ENCODE data around the gene WFDC1.

Gene WFDC1, protein sequence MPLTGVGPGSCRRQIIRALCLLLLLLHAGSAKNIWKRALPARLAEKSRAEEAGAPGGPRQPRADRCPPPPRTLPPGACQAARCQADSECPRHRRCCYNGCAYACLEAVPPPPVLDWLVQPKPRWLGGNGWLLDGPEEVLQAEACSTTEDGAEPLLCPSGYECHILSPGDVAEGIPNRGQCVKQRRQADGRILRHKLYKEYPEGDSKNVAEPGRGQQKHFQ

DNA sequence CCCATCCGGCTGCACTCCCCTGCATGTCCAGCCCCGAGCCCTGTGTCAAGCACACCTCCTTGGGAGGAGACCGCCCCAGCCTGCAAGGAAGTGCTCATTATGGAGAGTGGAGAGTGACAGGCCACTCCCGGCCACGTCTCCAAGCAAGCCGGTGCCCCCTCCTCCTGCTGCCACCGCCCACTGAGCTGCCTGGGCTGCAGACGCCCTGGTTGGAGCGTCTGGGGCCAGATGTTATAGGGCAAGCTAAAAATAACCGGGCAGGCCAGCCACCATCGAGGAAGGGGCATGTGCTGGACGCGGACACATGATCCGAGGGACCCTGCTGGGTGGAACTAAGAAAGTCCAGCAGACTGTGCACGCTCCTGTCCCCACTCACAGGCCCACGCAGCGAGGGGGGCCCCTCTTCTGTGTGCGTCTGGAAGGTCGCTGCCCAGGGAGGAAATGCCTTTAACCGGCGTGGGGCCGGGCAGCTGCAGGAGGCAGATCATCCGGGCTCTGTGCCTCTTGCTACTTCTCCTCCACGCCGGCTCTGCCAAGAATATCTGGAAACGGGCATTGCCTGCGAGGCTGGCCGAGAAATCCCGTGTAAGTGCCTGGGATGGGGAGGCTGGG, at the start of gene WFDC1:
TSS of gene WFDC1 (plus strand) at position 348 of the 612 bp plus-strand sequence. CDS start at position 442, 94 bp downstream.
- H3K4me3 ChIP-seq (ENCODE audit: low read length): peak within 1 kb of the TSS; percentile 53
- no peaks in the 10 kb centered on the region for H3K36me3 ChIP-seq (ENCODE audit: control insufficient read depth, insufficient read depth, low read length)
- H3K9ac ChIP-seq (ENCODE audit: low read length): no peak within 1 kb of the TSS
- H3K4me1 ChIP-seq (ENCODE audit: control insufficient read depth, insufficient read depth, low read length): peaks cover 25% of the 10 kb centered on the region
- H3K27ac ChIP-seq (ENCODE audit: low read depth, low read length): peak within 1 kb of the TSS; percentile 94
- peaks cover 2% of the 10 kb centered on the region for H3K27me3 ChIP-seq (ENCODE audit: control insufficient read depth, insufficient read depth, low read length)

DNA sequence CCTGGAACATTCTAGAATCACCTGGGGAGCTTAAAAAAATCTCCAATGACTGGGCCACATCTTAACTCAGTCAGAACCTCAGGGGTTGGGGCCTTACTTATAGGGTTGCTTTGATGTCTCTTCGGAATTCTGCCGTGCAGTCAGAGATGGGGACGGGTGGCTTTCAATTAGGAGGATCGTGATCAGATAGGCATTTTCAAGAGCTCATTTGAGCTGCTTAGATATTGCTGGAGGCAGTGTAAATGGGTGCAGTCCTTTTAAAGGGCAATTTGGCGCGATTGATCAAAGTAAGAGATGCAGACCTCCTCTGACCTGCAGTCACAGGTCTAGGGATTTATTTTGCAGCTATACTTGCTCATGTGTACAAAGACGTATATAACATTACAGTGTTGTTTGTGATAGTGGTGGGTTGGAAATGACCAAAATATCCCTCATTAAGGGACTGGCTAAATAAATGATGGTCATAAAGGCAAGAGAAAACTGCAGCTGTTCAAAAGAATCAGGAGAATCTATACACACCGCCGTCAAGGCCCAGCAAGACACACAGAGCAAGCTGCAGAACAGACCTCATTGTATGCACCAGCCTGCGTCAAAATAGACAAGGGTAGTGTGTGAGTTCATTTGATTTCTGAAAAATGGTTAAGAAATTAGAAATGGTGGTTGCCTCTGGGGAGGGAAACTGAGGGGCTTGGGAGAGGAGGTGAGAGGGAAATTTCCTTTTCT, 48.6 kb upstream of the WFDC1 start:
- no peaks in the 10 kb centered on the region for H3K4me1 ChIP-seq (ENCODE audit: control insufficient read depth, insufficient read depth, low read length)
- no peak overlapping the region for H3K27ac ChIP-seq (ENCODE audit: low read depth, low read length)
- no peaks in the 10 kb centered on the region for H3K36me3 ChIP-seq (ENCODE audit: control insufficient read depth, insufficient read depth, low read length)
- no peak overlapping the region for H3K4me3 ChIP-seq (ENCODE audit: low read length)
- H3K27me3 ChIP-seq (ENCODE audit: control insufficient read depth, insufficient read depth, low read length): no peaks in the 10 kb centered on the region
- no peak overlapping the region for H3K9ac ChIP-seq (ENCODE audit: low read length)

DNA sequence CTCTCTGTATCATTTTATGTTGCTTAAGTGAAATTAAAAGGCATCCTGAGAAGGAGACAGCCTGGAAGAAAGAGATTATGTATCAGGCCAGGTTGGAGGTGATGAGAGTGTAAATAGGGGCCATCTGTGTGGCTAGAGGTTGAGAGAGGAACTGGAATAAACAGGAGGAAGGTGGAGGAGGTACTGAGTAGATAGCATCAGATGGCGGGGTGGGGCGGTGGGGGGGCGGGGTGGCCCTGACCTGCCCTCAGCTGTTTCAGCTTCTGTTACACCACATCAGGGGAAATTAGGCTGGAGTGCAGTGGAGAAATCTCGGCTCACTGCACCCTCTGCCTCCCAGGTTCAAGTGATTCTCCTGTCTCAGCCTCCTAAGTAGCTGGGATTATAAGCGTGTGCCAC, 48.0 kb upstream of the WFDC1 start:
- Histone ChIP-seq H3K4me3 (ENCODE audit: low read length) (no peak overlapping the region), H3K27ac (ENCODE audit: low read depth, low read length) (no peak overlapping the region), H3K36me3 (ENCODE audit: control insufficient read depth, insufficient read depth, low read length) (no peaks in the 10 kb centered on the region), H3K4me1 (ENCODE audit: control insufficient read depth, insufficient read depth, low read length) (no peaks in the 10 kb centered on the region), H3K9ac (ENCODE audit: low read length) (no peak overlapping the region), H3K27me3 (ENCODE audit: control insufficient read depth, insufficient read depth, low read length) (no peaks in the 10 kb centered on the region)

DNA sequence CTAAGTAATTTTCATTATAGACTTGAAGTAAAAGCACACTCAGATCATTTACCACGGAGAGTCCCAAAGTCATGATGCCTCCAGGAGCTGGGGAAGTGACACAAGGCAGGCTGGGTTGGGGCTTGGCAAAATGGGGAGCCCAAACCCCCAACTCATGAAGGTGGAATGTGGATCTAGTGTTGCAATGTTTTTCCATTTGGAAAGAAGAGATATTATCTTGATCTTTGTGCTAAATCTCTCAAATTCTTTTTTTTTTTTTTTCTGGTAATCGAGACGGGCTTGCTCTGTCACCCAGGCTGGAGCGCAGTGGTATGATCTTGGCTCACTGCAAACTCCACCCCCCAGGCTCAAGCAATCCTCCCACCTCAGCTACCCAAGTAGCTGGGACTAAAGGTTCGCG, 47.3 kb upstream of the WFDC1 start:
- no peak overlapping the region for H3K4me3 ChIP-seq (ENCODE audit: low read length)
- H3K4me1 ChIP-seq (ENCODE audit: control insufficient read depth, insufficient read depth, low read length): no peaks in the 10 kb centered on the region
- H3K36me3 ChIP-seq (ENCODE audit: control insufficient read depth, insufficient read depth, low read length): no peaks in the 10 kb centered on the region
- no peak overlapping the region for H3K27ac ChIP-seq (ENCODE audit: low read depth, low read length)
- H3K27me3 ChIP-seq (ENCODE audit: control insufficient read depth, insufficient read depth, low read length): no peaks in the 10 kb centered on the region
- no peak overlapping the region for H3K9ac ChIP-seq (ENCODE audit: low read length)

DNA sequence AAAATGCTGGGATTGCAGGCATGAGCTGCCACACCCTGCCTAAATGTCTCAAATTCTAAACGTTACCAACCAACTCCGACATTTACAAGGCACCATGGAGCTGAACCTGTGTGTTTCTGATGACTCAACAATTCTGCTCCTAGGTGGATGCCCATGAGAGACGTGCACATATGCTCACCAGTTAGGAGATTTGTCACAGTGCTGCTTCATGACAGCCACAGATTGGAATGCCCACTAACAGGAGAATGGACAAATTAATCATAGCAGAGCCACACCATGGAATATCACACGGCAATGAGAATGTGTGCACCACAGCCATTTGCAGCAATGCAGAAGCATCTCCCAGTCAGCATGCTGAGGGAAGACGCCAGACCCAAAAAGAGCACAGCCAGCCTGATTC, 46.8 kb upstream of the WFDC1 start:
- H3K9ac ChIP-seq (ENCODE audit: low read length): no peak overlapping the region
- no peaks in the 10 kb centered on the region for H3K4me1 ChIP-seq (ENCODE audit: control insufficient read depth, insufficient read depth, low read length)
- no peaks in the 10 kb centered on the region for H3K36me3 ChIP-seq (ENCODE audit: control insufficient read depth, insufficient read depth, low read length)
- no peak overlapping the region for H3K27ac ChIP-seq (ENCODE audit: low read depth, low read length)
- H3K27me3 ChIP-seq (ENCODE audit: control insufficient read depth, insufficient read depth, low read length): no peaks in the 10 kb centered on the region
- no peak overlapping the region for H3K4me3 ChIP-seq (ENCODE audit: low read length)

DNA sequence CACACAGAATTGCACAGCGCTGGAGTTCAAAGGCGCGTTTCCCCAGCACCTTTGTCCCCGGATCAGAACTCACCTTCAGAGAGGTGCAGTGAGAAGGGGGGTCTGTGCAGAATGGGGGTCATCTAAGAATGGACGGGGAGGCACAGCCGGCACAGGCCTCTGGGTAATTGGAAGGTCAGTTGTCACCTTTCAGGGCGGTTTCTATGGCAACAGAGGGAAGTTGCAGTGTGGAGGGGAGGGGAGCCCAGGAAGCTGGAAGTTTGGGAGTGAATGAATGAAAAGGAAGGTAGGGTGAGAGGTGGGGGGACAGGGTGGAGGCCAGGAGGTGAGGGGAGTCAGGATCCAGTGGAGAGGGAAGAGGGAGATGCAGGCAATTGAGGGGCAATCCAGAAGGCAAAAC, 42.5 kb upstream of the WFDC1 start:
- Histone ChIP-seq H3K4me1 (ENCODE audit: control insufficient read depth, insufficient read depth, low read length) (no peaks in the 10 kb centered on the region), H3K4me3 (ENCODE audit: low read length) (no peak overlapping the region), H3K27ac (ENCODE audit: low read depth, low read length) (no peak overlapping the region), H3K27me3 (ENCODE audit: control insufficient read depth, insufficient read depth, low read length) (no peaks in the 10 kb centered on the region), H3K9ac (ENCODE audit: low read length) (no peak overlapping the region), H3K36me3 (ENCODE audit: control insufficient read depth, insufficient read depth, low read length) (no peaks in the 10 kb centered on the region)

DNA sequence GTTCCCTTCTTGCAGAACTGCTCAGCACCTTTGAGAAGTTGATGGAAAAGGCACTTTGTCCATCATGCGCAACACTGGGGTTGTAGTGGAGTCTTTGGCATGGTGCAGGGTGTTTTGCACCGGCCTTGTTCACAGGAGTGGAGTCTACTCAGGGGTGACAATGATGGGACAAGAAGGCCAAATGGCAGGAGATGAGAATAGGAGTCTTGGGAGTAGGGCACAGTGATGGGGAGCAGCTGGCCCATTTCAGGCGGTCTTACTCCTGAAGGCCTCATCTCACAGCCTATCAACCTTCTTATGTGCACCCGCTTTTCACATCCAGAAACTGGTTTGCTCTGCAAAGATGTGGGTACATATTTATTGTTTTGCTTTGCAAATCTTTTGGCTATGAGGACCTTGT, 41.5 kb upstream of the WFDC1 start:
- H3K4me3 ChIP-seq (ENCODE audit: low read length): no peak overlapping the region
- H3K36me3 ChIP-seq (ENCODE audit: control insufficient read depth, insufficient read depth, low read length): no peaks in the 10 kb centered on the region
- no peak overlapping the region for H3K27ac ChIP-seq (ENCODE audit: low read depth, low read length)
- no peaks in the 10 kb centered on the region for H3K4me1 ChIP-seq (ENCODE audit: control insufficient read depth, insufficient read depth, low read length)
- no peaks in the 10 kb centered on the region for H3K27me3 ChIP-seq (ENCODE audit: control insufficient read depth, insufficient read depth, low read length)
- no peak overlapping the region for H3K9ac ChIP-seq (ENCODE audit: low read length)

DNA sequence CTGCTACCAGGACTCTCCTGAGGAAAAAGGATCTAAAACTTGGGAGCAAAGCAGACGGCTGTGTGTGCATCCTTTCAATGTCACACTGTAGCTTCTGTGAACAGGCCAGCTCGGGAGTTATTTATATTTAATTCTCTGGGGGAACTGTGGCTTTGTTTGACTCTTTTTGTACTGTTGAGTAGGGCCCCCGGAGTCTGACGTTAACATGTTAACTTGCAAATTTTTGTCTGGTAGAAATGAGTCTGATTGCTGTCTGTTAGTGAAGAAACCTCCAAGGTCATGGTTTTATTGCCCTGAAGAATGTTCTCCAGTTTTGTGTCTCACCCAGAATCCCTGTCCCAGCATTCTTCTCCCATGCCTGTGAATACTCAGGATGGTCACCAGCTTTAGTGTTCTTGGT, 40.6 kb upstream of the WFDC1 start:
- no peaks in the 10 kb centered on the region for H3K4me1 ChIP-seq (ENCODE audit: control insufficient read depth, insufficient read depth, low read length)
- no peak overlapping the region for H3K4me3 ChIP-seq (ENCODE audit: low read length)
- H3K27me3 ChIP-seq (ENCODE audit: control insufficient read depth, insufficient read depth, low read length): no peaks in the 10 kb centered on the region
- no peak overlapping the region for H3K9ac ChIP-seq (ENCODE audit: low read length)
- H3K36me3 ChIP-seq (ENCODE audit: control insufficient read depth, insufficient read depth, low read length): no peaks in the 10 kb centered on the region
- no peak overlapping the region for H3K27ac ChIP-seq (ENCODE audit: low read depth, low read length)

DNA sequence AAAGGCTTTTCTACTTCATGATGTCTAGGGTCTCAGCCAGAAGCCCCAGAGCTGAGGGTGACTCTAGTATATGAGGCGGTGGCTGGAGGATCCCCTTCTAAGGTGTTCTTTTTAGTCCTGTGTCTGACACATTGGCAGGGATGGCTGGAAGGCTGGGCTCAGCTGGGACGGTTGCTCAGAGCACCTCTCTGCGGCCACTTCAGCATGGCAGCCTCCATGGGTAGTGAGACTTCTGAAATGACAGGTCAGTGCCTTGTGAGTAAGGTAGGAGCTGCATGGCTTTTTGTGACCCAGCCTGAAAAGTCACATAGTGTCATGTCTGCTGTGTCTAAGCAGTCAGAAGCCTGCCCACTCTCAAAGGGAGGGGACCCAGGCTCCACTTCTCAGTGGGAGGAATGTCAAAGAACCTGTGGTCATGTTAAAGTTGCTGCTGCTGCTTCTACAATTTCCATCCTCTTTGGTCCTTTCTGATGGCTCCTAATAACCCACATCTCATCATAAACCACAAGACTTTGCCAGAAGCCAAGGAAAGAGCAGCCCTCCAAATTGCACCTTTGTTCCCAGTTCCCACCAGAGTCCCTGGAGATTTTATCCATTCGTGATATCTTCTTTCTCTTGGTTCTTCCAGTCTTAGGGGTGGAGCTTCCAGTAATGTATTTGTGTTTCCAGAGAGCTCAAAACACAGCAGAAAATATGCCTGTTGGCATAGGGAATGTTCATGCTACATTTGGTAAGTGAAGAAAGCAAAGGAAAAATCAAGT, 39.4 kb upstream of the WFDC1 start:
- no peak overlapping the region for H3K9ac ChIP-seq (ENCODE audit: low read length)
- H3K4me1 ChIP-seq (ENCODE audit: control insufficient read depth, insufficient read depth, low read length): no peaks in the 10 kb centered on the region
- no peak overlapping the region for H3K4me3 ChIP-seq (ENCODE audit: low read length)
- no peaks in the 10 kb centered on the region for H3K27me3 ChIP-seq (ENCODE audit: control insufficient read depth, insufficient read depth, low read length)
- no peak overlapping the region for H3K27ac ChIP-seq (ENCODE audit: low read depth, low read length)
- H3K36me3 ChIP-seq (ENCODE audit: control insufficient read depth, insufficient read depth, low read length): no peaks in the 10 kb centered on the region

DNA sequence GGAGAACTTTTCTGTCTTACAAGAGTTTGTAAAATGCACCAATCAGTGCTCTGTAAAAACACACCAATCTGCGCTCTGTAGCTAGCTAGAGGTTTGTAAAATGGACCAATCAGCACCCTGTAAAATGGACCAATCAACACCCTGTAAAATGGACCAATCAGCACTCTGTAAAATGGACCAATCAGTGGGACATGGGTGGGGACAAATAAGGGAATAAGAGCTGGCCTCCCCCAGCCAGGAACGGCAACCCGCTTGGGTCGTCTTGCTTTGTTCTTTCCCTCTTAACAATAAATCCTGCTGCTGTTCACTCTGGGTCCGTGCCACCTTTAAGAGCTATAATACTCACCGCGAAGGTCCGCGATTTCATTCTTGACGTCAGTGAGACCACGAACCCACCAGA, 36.4 kb upstream of the WFDC1 start:
- no peaks in the 10 kb centered on the region for H3K36me3 ChIP-seq (ENCODE audit: control insufficient read depth, insufficient read depth, low read length)
- H3K4me1 ChIP-seq (ENCODE audit: control insufficient read depth, insufficient read depth, low read length): no peaks in the 10 kb centered on the region
- H3K9ac ChIP-seq (ENCODE audit: low read length): no peak overlapping the region
- no peak overlapping the region for H3K4me3 ChIP-seq (ENCODE audit: low read length)
- H3K27ac ChIP-seq (ENCODE audit: low read depth, low read length): no peak overlapping the region
- no peaks in the 10 kb centered on the region for H3K27me3 ChIP-seq (ENCODE audit: control insufficient read depth, insufficient read depth, low read length)

DNA sequence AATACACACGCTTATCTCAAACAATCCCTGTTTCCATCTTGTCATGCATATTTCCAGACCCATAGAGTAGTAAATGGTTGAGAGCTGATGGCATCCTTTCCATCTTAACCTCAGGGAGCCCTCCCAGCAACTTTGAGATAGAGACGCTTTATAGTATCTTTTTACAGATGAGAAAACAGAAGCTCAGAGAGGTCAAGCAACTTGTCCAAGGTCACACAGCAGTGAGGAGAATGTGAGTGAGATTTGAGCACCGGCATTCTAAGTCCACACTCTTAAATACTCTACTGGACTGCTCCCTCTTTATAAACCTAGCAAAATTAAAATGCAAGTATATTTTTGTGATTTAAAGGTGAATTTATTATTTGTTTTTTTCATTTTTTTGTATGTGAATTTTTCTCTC, 35.0 kb upstream of the WFDC1 start:
- no peak overlapping the region for H3K27ac ChIP-seq (ENCODE audit: low read depth, low read length)
- H3K9ac ChIP-seq (ENCODE audit: low read length): no peak overlapping the region
- H3K27me3 ChIP-seq (ENCODE audit: control insufficient read depth, insufficient read depth, low read length): no peaks in the 10 kb centered on the region
- no peak overlapping the region for H3K4me3 ChIP-seq (ENCODE audit: low read length)
- H3K4me1 ChIP-seq (ENCODE audit: control insufficient read depth, insufficient read depth, low read length): no peaks in the 10 kb centered on the region
- no peaks in the 10 kb centered on the region for H3K36me3 ChIP-seq (ENCODE audit: control insufficient read depth, insufficient read depth, low read length)

DNA sequence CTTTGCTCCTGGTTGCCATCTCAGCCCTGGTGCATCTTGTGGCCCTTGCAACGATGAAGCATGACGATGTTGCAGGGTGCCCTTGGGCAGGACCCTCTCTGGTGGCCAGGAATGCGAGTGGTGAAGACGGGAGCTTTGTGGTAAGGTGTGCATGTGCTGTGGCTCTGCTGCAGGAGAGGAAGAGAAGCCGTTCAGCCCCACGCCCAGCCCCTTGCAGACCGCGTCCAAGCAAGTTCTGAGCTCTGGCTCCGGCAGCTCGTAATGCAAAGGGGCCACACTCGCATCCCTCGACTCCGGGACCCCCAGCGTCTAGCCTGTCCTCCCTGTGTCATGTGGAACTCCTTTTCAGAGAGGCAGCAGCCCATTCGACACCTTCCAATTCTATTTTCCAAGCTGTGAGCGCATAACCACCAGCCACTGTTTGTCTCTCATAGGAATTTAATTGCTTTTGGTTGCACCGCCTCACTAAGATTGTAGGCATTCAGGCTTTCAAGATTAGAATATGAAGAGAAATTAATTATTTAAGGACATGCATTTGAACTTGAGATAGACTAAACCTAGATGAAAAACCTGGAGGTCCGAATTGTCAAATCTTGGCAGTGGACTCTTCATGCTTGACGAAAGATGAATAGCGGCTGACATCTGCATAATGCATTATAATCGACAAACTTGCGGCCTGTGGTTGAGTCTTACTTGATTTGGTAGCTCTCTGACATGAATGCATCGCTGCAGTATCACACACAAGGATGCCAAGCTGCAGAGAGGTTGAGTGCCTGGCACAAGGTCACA, 33.7 kb upstream of the WFDC1 start:
- no peak overlapping the region for H3K4me3 ChIP-seq (ENCODE audit: low read length)
- H3K4me1 ChIP-seq (ENCODE audit: control insufficient read depth, insufficient read depth, low read length): no peaks in the 10 kb centered on the region
- no peak overlapping the region for H3K9ac ChIP-seq (ENCODE audit: low read length)
- H3K27ac ChIP-seq (ENCODE audit: low read depth, low read length): no peak overlapping the region
- H3K36me3 ChIP-seq (ENCODE audit: control insufficient read depth, insufficient read depth, low read length): no peaks in the 10 kb centered on the region
- no peaks in the 10 kb centered on the region for H3K27me3 ChIP-seq (ENCODE audit: control insufficient read depth, insufficient read depth, low read length)

All from rectal smooth muscle tissue (tissue), 1 donor.